ENCODE results near the gene CDK18.

CDK18 gene

GRCh38 chr1:205508227-205508714 is 3.8 kb downstream of the CDK18 start:
- Histone ChIP-seq H3K27me3 (replicated peaks; ENCODE audit: insufficient read depth, low read length) (no peaks in the 10 kb centered on the region), H4K20me1 (ENCODE audit: insufficient read depth, low read length) (no peaks in the 10 kb centered on the region), H3K79me2 (ENCODE audit: low read length) (no peaks in the 10 kb centered on the region), H3K4me2 (ENCODE audit: low read depth, low read length) (no peak overlapping the region), H3K4me1 (ENCODE audit: low read length) (peaks cover 6% of the 10 kb centered on the region; the same call in 1 of the 2 replicates), H3K27ac (ENCODE audit: low read length) (no peak overlapping the region), H2AFZ (ENCODE audit: low read length) (no peak overlapping the region), H3K36me3 (replicated peaks; ENCODE audit: insufficient read depth, low read length) (no peaks in the 10 kb centered on the region), H3F3A (ENCODE audit: insufficient read depth, low read length) (peaks cover 5% of the 10 kb centered on the region; the same call in 1 of the 2 replicates), H3K4me3 (ENCODE audit: low read length) (no peak overlapping the region), H3K9ac (ENCODE audit: low read length) (no peak overlapping the region), H3K9me2 (replicated peaks; ENCODE audit: insufficient read depth, low read length) (no peaks in the 10 kb centered on the region), H3K9me3 (replicated peaks; ENCODE audit: insufficient read depth, low read length) (no peaks in the 10 kb centered on the region)
- DNase-seq, result no peak
- no peak for TF ChIP-seq EZH2 (optimal IDR thresholded peaks at IDR 0.05; ENCODE audit: low read depth, low read length)
- no peak for TF ChIP-seq EZH2phosphoT487 (IDR thresholded peaks at IDR 0.05; ENCODE audit: low read length)
- TF ChIP-seq CTCF (IDR thresholded peaks at IDR 0.05; ENCODE audit: low read length), result no peak

- Histone ChIP-seq H3K9me3 (replicated peaks; ENCODE audit: insufficient read depth, low read length) (no peaks in the 10 kb centered on the region), H3K79me2 (ENCODE audit: low read length) (no peaks in the 10 kb centered on the region), H3K4me1 (ENCODE audit: low read length) (no peaks in the 10 kb centered on the region), H3K36me3 (replicated peaks; ENCODE audit: insufficient read depth, low read length) (no peaks in the 10 kb centered on the region), H3K27ac (ENCODE audit: low read length) (no peak overlapping the region), H3K4me2 (ENCODE audit: low read depth, low read length) (no peak overlapping the region), H3K9me2 (replicated peaks; ENCODE audit: insufficient read depth, low read length) (no peaks in the 10 kb centered on the region), H3K9ac (ENCODE audit: low read length) (no peak overlapping the region), H3F3A (ENCODE audit: insufficient read depth, low read length) (no peaks in the 10 kb centered on the region), H3K27me3 (replicated peaks; ENCODE audit: insufficient read depth, low read length) (no peaks in the 10 kb centered on the region), H4K20me1 (ENCODE audit: insufficient read depth, low read length) (no peaks in the 10 kb centered on the region), H3K4me3 (ENCODE audit: low read length) (no peak overlapping the region), H2AFZ (ENCODE audit: low read length) (no peak overlapping the region)
- no peak for DNase-seq
- TF ChIP-seq CTCF (IDR thresholded peaks at IDR 0.05; ENCODE audit: low read length) (no peak), EZH2 (optimal IDR thresholded peaks at IDR 0.05; ENCODE audit: low read depth, low read length) (no peak), EZH2phosphoT487 (IDR thresholded peaks at IDR 0.05; ENCODE audit: low read length) (no peak)
Observed at GRCh38 chr1:205510308-205510950, 6.0 kb downstream of the CDK18 start.

- Histone ChIP-seq H2AFZ (ENCODE audit: low read length) (no peak overlapping the region), H3K36me3 (replicated peaks; ENCODE audit: insufficient read depth, low read length) (no peaks in the 10 kb centered on the region), H3K9me3 (replicated peaks; ENCODE audit: insufficient read depth, low read length) (no peaks in the 10 kb centered on the region), H3K4me1 (ENCODE audit: low read length) (no peaks in the 10 kb centered on the region), H3K27me3 (replicated peaks; ENCODE audit: insufficient read depth, low read length) (no peaks in the 10 kb centered on the region), H3F3A (ENCODE audit: insufficient read depth, low read length) (no peaks in the 10 kb centered on the region), H3K4me2 (ENCODE audit: low read depth, low read length) (no peak overlapping the region), H3K27ac (ENCODE audit: low read length) (no peak overlapping the region), H4K20me1 (ENCODE audit: insufficient read depth, low read length) (no peaks in the 10 kb centered on the region), H3K79me2 (ENCODE audit: low read length) (no peaks in the 10 kb centered on the region), H3K4me3 (ENCODE audit: low read length) (no peak overlapping the region), H3K9ac (ENCODE audit: low read length) (no peak overlapping the region), H3K9me2 (replicated peaks; ENCODE audit: insufficient read depth, low read length) (no peaks in the 10 kb centered on the region)
- TF ChIP-seq EZH2 (optimal IDR thresholded peaks at IDR 0.05; ENCODE audit: low read depth, low read length), result no peak
- no peak for TF ChIP-seq CTCF (IDR thresholded peaks at IDR 0.05; ENCODE audit: low read length)
- no peak for TF ChIP-seq EZH2phosphoT487 (IDR thresholded peaks at IDR 0.05; ENCODE audit: low read length)
- DNase-seq, result no peak
Observed at GRCh38 chr1:205510951-205511330, 6.5 kb downstream of the CDK18 start.
